IPS-18a (cell line): ENCODE measurements around the gene TTC36.
"Not testable (repeated sequence)": the region's sequence is repeated elsewhere in the genome, so short reads cannot be mapped to it uniquely, and the experiment has no call there.

Source experiments
- H3K27ac ChIP-seq: one replicate; pipeline ENCODE4 v1.5.1; 2013; ENCODE audit warnings: low read length
- H3K27me3 ChIP-seq: one replicate; pipeline ENCODE4 v1.6.1; 2013; ENCODE audit warnings: mild to moderate bottlenecking, low read length; ENCODE audit not compliant: control insufficient read depth, insufficient read depth
- H3K36me3 ChIP-seq: one replicate; pipeline ENCODE4 v1.6.1; 2013; ENCODE audit warnings: low read depth, low read length; ENCODE audit not compliant: control insufficient read depth
- H3K4me1 ChIP-seq: one replicate; pipeline ENCODE4 v1.6.1; 2013; ENCODE audit warnings: low read depth, low read length; ENCODE audit not compliant: control insufficient read depth
- H3K4me3 ChIP-seq: one replicate; pipeline ENCODE4 v1.5.1; 2013; ENCODE audit warnings: low read length
- H3K9ac ChIP-seq: one replicate; pipeline ENCODE4 v1.6.1; 2013; ENCODE audit warnings: mild to moderate bottlenecking, low read length, moderate library complexity
- H3K9me3 ChIP-seq: one replicate; pipeline ENCODE4 v1.6.1; 2013; ENCODE audit warnings: low read depth, low read length; ENCODE audit not compliant: control insufficient read depth

TTC36 gene

GRCh38 chr11:118565051-118565450 lies 37.8 kb downstream of the TTC36 start:
- Histone ChIP-seq H3K27ac (no peak overlapping the region), H3K4me1 (no peaks in the 10 kb centered on the region), H3K4me3 (no peak overlapping the region), H3K27me3 (no peaks in the 10 kb centered on the region), H3K36me3 (no peaks in the 10 kb centered on the region), H3K9me3 (no peaks in the 10 kb centered on the region), H3K9ac (no peak overlapping the region)

- no peak overlapping the region for H3K9ac ChIP-seq
- H3K36me3 ChIP-seq, result no peaks in the 10 kb centered on the region
- H3K27ac ChIP-seq, result no peak overlapping the region
- H3K9me3 ChIP-seq, result no peaks in the 10 kb centered on the region
- H3K4me3 ChIP-seq, result no peak overlapping the region
- H3K4me1 ChIP-seq, result no peaks in the 10 kb centered on the region
- H3K27me3 ChIP-seq, result no peaks in the 10 kb centered on the region
Measured at GRCh38 chr11:118569670-118570069, 42.4 kb downstream of the TTC36 start.

- no peak overlapping the region for H3K4me3 ChIP-seq
- H3K27me3 ChIP-seq, result no peaks in the 10 kb centered on the region
- H3K27ac ChIP-seq, result no peak overlapping the region
- no peak overlapping the region for H3K9ac ChIP-seq
- H3K4me1 ChIP-seq, result no peaks in the 10 kb centered on the region
- no peaks in the 10 kb centered on the region for H3K9me3 ChIP-seq
- H3K36me3 ChIP-seq, result no peaks in the 10 kb centered on the region
Measured at GRCh38 chr11:118570787-118571186, 43.5 kb downstream of the TTC36 start.

- H3K27ac ChIP-seq, result not testable (repeated sequence)
Measured at GRCh38 chr11:118571701-118572060, 44.4 kb downstream of the TTC36 start.

GRCh38 chr11:118572061-118572980 lies 45.0 kb downstream of the TTC36 start, which contains the start of gene ARCN1:
ARCN1 (plus strand) TSS chr11:118572409; CDS start chr11:118572548, 139 bp downstream.
- Histone ChIP-seq H3K4me1 (no peaks in the 10 kb centered on the region), H3K27me3 (no peaks in the 10 kb centered on the region), H3K4me3 (peak within 1 kb of the TSS; percentile 79), H3K27ac (peak within 1 kb of the TSS; percentile 53), H3K9ac (peak within 1 kb of the TSS; percentile 87), H3K36me3 (peaks cover under 1% of the 10 kb centered on the region), H3K9me3 (no peaks in the 10 kb centered on the region)

More at GRCh38 chr11:118571701-118572060, 44.4 kb downstream of the TTC36 start:
- H3K36me3 ChIP-seq, H3K27me3 ChIP-seq, H3K4me1 ChIP-seq, H3K9me3 ChIP-seq: not testable (repeated sequence)
- peak overlapping the region; percentile 79 for H3K4me3 ChIP-seq
- peak overlapping the region; percentile 87 for H3K9ac ChIP-seq

- peak overlapping the region; percentile 53 for H3K27ac ChIP-seq
Measured at GRCh38 chr11:118572981-118573550, 45.8 kb downstream of the TTC36 start.

GRCh38 chr11:118574636-118575035 lies 47.4 kb downstream of the TTC36 start:
- Histone ChIP-seq H3K4me1 (no peaks in the 10 kb centered on the region), H3K9me3 (no peaks in the 10 kb centered on the region), H3K4me3 (no peak overlapping the region), H3K27me3 (no peaks in the 10 kb centered on the region), H3K27ac (no peak overlapping the region), H3K9ac (no peak overlapping the region), H3K36me3 (peaks cover 3% of the 10 kb centered on the region)

More at GRCh38 chr11:118572981-118573550, 45.8 kb downstream of the TTC36 start:
- H3K27me3 ChIP-seq, result no peaks in the 10 kb centered on the region
- no peaks in the 10 kb centered on the region for H3K9me3 ChIP-seq
- no peaks in the 10 kb centered on the region for H3K4me1 ChIP-seq
- H3K9ac ChIP-seq, result peak overlapping the region; percentile 87
- H3K36me3 ChIP-seq, result peaks cover 3% of the 10 kb centered on the region
- H3K4me3 ChIP-seq, result peak overlapping the region; percentile 79

GRCh38 chr11:118577995-118578394 lies 50.7 kb downstream of the TTC36 start:
- H3K27me3 ChIP-seq, H3K4me3 ChIP-seq, H3K9me3 ChIP-seq, H3K4me1 ChIP-seq, H3K27ac ChIP-seq, H3K9ac ChIP-seq: not testable (repeated sequence)
- H3K36me3 ChIP-seq, result peaks cover 15% of the 10 kb centered on the region
